HG03095 (cell line): Measurements from ENCODE around the gene AGBL1.

Source experiments
- ATAC-seq: cut with Tn5 transposase; IDR thresholded peaks from one replicate; pipeline ENCODE4 v1.9.1; 2021; ENCODE audit warnings: moderate library complexity; ENCODE audit not compliant: unreplicated experiment

Gene AGBL1

GRCh38 chr15:86568378-86568777 is 488.7 kb downstream of the AGBL1 start:
- no peak for ATAC-seq

DNA sequence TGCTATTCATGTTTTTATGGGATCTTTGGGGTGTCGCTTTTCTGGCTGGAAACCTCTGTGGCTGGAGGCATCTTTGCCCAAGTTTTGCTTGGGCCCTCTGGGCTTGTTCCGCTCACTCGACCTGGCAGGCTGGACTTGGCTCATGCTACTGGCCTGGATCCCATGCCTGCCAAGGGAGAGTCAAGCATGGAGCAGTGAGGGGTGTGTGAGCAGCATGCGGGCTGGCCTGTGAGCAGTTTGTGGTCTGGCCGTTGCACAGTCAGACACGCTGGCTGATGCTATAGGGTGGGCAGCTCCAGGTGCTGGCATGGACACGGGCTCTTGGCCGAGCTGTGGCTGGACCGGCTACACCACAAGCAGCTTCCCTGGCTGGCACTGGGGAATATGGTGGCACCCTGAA is 491.1 kb downstream of the AGBL1 start:
- ATAC-seq: no peak

GRCh38 chr15:86571873-86572272 is 492.2 kb downstream of the AGBL1 start:
- ATAC-seq: no peak

- ATAC-seq: no peak
These were observed 492.7 kb downstream of the AGBL1 start for GRCh38 chr15:86572368-86572841.

DNA sequence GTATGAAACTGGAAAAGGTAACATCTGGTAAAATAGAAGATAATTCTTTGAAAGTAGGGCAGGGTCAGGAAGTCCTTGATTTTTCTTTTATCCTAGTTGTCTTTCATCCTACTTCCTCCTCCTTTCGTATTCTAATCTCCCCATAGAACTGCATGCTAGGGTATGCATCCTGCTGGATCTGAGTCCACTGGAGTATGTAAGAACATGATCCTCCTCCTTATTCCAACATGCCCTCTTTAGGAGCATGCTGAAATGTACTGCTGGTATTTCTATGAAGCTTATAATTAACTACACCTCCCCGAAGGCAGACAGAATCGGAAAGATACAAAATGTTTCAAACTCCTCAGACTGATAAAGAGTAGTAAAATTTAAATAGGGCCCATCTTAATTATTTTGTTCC is 493.8 kb downstream of the AGBL1 start:
- no peak for ATAC-seq

- ATAC-seq: no peak
These were observed 508.7 kb downstream of the AGBL1 start for GRCh38 chr15:86588413-86588812.

GRCh38 chr15:86590461-86590860 is 510.8 kb downstream of the AGBL1 start:
- no peak for ATAC-seq

GRCh38 chr15:86591158-86591557 is 511.5 kb downstream of the AGBL1 start:
- ATAC-seq: no peak

DNA sequence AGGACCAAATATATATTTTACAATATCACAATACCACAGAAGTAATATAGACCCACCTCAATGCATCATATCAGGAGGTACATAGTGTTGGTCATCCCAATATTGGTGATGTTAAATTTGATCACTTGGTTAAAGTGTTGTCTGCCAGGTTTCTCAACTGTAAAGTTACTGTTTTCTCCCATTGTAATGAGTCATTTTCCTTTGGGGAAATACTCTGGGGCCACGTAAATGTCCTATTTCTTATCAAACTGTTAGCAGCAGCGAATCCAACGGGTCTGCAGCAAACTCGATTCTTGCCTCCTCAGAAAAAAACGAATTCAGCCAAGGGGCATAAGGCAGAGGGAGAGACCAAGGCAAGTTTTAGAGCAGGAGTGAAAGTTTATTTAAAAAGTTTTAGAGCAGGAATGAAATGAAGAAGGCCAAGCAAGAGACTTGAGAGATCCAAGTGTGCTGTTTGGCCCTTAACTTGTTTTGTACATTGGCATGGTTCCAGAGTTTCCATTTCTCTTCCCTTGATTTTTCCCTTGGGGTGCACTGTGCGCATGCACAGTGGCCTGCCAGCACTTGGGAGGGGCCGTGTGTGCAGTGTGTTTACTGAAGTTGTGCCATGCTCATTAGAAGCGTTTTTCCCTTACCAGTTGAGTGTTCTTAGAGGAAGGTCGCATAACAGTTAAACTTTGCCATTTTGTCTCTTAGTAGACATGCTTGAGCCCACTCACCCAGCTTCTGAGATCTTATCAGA is 512.5 kb downstream of the AGBL1 start:
- no peak for ATAC-seq

DNA sequence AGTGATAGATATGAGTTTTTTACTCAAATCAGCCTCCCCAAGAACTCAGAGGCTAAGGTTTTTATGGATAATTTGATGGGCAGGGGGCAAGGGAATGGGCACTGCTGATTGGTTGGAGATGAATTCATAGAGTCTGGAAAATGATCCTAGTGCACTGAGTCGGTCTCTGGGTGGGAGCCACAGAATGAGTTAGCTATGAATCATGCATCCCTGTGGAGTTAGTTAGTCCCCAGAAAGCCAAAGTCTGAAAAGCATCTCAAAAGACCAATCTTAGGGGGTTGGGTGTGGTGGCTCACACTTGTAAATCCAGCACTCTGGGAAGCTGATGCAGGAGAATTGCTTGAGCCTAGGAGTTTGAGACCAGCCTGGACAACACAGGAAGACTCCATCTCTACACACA is 516.1 kb downstream of the AGBL1 start:
- no peak for ATAC-seq

- ATAC-seq: no peak
These were observed 523.8 kb downstream of the AGBL1 start for GRCh38 chr15:86603466-86603865.

GRCh38 chr15:86608461-86609205 is 529.0 kb downstream of the AGBL1 start:
- ATAC-seq: no peak

GRCh38 chr15:86609275-86609674 is 529.6 kb downstream of the AGBL1 start:
- no peak for ATAC-seq

- no peak for ATAC-seq
These were observed 530.4 kb downstream of the AGBL1 start for GRCh38 chr15:86610038-86610437.

DNA sequence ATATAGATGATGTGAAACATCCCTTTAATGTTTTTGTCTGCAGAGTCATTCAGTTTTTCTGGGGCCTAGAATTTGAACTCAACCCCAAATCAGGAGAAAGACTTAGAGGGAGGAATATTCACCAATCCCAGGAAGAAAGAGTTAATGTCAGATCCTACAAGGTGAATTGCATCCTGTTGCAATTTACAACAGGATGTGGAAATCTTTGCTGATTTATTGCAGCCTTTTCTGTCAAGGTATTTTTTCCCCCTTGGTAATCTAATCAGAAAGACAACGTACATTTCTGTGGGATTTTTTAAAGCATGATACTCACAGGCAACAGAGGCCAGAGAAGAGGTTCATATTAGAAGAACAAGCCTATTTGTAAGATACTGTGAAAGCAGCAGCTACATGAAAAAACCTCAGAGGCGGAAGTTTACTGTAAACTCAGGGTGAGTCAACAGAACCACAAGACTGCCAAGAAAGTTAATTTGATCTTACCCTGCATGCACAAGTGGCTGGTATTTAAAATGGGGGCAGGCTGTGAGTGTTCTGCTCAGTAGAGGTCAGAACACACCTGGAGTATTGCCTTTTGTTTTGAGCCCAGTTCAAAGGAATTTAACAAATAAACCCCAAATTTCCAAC is 531.9 kb downstream of the AGBL1 start:
- ATAC-seq: no peak

DNA sequence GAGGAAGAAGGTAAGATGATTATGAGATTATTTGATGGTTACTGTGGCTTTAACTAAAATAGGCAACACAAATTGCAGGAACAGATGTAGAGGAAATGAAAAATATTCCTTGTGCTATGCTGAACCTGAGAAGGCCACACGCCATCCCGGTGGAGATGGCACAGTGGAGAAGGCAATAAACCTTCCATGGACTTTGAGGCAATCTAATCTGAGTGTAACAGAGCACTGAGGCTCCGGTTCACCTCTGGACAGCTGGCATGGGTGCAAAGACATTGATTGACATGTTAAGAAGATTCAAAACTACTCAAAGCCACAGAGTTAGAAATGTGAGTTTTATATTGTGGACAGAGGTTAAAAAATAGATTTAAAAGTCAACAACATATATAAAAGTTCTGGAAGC is 535.7 kb downstream of the AGBL1 start:
- ATAC-seq: no peak

GRCh38 chr15:86615816-86616215 is 536.1 kb downstream of the AGBL1 start:
- ATAC-seq: no peak

GRCh38 chr15:86616771-86617170 is 537.1 kb downstream of the AGBL1 start:
- no peak for ATAC-seq

GRCh38 chr15:86620157-86620556 is 540.5 kb downstream of the AGBL1 start:
- no peak for ATAC-seq

DNA sequence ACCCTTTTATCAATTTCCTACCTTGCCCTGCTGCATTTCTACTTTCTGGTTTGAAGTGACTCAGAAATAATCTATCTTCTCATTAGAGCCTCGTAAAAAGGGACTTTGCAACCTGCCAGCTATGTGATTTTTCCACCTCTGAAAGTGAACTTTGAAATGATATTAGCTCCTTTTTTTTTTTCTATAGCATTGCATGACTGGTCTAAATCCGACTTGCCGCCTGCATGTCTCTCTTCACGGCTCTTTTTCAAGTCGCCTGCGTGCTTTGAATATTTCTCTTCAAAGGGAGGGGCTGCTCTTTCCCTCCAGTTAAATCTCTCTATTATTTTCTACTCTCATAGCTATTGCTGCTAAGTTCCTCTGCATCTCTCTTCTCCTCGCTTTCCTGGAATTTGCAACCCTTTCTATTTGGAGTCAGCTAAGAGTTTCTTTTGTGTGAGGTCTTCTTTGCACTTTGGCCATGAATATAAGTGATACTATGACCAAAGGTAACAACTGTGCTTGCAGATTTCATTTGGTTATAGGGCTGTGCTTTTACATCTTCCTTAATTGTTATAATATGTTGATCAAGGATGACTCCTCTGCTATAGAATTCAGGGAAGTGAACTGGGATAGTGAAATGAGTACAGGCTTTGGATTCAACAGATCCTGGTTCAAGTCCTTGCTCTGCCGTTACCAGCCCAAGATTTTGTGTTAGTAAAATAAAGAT is 541.1 kb downstream of the AGBL1 start:
- no peak for ATAC-seq

GRCh38 chr15:86623236-86623635 is 543.6 kb downstream of the AGBL1 start:
- ATAC-seq: no peak
